Activated CD8-positive, alpha-beta memory T cell treated with anti-CD3 and anti-CD28 coated beads for 24 hours (primary cell): ENCODE measurements around the gene SYT2.
"Not testable (repeated sequence)": the region's sequence is repeated elsewhere in the genome, so short reads cannot be mapped to it uniquely, and the experiment has no call there.

Source experiments
- DNase-seq: peaks from one replicate; pipeline ENCODE4 v3.0.0-alpha.2; 2020

SYT2 gene

DNA sequence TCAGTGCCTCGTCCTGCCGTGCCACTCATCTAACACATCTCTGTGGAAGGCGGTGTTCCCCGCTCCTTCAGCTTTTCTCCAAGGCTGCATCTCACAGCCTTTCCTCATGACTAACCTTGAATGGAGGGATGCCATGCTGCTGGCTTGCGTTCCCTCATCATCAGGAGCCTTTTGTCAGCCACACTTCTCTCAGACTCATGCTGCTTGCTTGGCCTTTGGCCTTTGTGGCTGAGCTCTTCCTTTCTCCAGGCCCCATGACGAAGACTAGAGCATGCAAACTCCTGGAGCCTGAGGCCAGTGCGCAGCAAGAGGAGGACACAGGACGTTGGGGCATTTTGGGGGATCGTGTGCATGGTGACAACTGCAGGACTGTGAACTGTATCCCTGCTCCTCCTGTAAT lies 70.8 kb downstream of the SYT2 start:
- DNase-seq = no peak

DNA sequence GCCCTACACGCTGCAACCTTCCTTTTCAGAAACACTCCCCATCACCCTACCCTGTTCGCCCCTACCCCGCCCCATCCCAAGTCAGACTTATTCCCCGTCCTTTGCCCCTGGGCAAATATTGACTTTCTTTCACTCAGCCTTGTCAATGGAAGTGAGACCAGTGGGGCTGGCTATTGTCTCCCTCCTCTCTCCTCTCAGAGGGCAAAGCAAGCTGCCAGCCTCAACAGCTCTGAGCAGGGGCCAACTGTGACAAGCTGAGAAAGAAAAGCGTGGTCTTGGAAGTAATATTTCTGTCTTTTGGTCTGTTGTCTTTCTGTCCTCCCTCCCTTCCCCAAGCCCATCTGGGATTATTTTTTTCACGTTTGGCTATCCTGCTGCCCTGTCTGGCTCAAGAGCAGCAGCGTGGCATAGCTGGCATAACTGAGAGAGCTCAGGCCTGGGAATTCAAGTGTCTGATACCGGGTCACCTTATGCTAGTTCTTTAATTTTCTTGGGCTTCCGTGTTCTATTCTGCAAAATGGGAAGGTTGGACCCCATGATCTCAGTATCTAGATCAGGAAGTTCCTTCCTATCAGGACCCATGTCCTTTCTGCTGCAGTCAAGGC lies 71.5 kb downstream of the SYT2 start:
- not testable (repeated sequence) for DNase-seq

DNA sequence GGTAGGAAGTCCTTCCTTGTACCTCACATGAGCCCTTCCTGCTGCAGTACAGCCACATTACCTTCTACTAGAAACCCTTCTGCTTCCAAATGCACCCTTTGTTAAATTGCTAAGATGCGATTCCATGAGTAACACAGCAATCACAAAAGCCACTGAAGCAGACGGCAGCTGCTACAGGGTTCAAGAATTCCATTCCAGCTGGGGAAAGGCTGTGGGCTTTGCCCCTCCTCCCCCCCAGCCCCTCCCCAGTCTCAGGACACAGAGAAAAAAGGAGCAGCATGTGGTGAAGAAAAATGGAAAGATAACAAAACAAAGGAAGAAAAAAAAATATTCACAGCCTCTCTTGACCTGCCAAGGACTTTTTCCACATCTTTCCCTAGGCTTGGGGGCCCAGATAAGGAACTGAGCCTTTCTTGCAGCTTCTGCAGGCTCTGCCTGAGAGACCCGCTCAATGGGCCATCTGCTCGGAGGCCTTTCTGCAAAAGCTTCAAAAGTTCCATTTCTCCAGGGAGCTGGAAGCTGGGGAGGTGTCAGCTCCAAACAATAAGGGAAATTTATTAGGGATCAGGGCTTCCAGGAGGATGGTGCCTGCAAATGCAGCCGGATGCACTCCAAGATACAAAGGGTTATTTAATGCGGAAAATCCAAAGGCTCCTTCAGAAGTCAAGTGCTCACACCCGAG lies 72.1 kb downstream of the SYT2 start:
- DNase-seq = no peak

DNA sequence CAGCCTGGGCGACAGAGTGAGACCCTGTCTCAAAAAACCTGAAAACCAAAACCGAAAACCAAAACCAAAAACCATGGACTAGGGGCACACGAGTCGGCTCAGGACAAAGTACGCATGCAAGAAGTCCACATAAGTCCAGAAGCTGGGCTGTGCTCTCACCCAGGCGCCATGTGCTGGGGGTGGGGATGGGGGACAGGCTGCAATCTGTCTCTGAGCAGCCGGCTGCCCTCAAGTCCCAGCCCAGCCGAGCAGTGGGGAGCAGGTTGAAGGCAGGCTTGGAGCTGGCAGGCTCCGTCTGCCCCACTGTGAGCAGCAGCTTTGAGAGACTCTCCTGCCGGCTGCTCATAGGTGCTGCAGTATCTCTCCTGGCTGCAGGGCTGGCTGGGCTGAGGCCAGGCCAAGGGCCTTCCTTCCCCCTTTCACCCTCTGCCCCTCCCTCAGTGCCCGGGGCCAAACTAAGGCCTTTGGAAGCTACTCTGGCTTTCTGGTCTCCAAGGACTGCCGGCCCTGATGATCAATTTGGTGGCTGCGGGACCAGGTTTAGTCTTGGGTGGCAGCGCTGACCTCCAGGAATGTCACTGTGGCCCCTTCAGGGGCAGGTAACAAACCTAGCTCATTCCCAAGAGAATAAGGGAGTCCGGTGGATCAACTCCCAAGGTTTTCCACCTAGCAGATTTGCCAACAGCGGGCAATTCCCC lies 72.8 kb downstream of the SYT2 start:
- DNase-seq = not testable (repeated sequence)

DNA sequence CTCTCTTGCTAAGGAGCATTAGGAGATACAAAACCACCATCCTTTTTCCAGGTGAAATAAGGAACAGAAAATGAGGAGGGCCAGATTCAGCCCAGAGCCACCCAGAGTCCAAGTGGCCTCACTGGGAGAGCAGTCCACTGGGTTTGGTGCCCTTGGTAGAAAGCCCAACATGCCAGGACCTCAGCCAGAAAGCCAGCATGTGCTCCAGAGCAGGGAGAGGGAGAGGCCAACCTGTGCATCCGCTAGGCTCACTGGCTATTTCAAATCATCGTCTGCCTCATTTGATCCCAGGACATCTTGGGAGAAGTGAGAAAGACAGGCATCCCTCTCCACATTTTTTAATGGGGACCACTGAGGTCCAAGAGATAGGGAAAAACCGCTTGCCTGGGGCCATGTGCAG lies 74.1 kb downstream of the SYT2 start:
- not testable (repeated sequence) for DNase-seq

DNA sequence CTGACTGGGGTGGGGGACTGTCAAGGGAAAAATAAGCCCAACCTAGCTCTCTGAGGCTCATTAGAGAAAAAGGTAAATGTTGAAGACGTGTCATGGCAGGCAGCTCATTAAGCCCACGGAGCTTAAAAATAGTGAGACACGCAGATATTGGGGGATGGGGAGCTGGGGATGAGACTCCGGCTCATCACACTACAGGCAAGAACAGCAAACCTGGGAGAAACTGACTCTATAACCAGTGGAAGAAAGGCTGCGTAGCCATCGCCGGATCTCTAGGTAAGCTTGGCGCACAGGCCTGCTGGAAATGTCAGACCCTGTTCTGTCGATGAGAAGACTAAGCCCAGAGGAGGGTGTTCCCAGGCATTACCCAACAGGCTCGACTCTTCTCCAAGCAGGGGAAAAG lies 78.0 kb downstream of the SYT2 start:
- DNase-seq = no peak

DNA sequence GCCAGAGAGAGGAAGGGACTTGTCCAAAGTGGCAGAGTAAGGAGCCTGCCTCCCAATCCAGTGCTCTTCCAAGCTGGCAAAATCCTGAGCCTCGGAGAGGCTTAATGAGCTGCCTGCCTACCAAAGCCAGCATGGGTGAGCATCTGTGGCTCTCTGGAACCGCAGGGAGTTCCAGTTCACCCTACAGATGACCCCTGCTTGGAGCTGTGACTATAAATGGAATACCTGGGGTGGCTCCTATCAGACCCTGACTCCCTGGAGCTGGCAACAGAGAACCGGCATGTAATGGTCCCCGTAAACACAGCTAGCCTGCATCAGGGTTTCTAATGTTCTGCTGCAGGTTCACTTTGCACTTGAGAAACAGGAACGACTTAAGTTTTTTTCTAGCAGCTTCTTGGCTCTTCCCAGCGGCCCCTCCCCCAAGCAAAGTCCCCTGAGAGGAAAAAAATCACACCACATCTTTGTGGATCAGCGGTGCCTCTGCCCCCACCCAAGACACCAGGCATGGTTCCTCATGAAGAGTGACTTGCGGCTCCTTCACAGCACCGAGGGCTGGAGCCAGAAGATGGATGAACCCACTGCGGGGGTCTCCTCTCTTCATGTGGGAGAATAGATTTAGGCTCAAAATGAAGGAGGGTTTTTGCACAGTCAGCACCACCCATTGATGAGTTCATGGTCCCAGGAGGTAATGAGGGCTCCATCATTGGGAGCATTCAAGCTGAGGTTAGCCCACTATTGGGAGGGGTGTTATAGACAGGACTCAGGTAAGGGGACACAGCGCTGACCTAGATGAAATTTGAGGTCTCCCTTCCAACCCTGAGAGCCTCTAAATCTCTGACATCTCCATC lies 79.0 kb downstream of the SYT2 start:
- DNase-seq = no peak

DNA sequence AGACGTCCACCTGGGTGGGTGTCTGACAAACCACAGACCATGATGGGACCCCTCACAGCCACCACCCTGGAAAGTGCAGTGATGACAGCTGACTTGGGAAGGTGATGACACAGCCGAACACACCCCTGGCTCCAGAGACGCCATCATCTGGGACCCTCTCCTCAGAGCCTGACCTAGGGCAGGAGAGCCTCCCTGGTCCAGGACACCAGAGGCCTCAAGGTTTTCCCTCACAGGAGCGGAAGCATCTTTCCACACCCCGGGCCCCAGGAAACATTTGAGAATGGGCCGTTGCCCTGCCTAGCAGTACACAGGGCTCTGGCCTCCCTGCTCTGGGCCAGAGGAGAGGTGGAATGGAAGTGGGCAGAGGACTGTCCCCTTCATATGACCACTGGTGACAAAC lies 79.7 kb downstream of the SYT2 start:
- DNase-seq = no peak

DNA sequence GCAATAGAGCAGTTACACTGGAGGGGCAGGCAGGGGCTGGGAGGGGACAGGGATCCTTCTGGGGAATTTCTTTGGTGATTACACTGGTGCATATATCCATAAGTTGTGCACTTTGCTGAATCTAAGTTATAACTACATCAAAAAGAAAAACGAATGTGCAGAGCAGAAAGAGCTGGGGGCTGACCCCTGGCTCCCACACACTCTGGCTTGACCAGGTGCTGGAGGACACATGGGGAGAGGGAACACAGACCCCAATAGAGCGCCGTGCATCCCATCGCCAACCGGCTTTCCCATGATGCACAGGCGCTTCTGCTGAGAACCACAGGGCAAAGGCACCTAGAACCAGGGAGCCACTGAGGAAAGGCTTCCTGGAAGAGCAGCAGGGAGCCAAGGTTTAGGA lies 80.2 kb downstream of the SYT2 start:
- DNase-seq = not testable (repeated sequence)

DNA sequence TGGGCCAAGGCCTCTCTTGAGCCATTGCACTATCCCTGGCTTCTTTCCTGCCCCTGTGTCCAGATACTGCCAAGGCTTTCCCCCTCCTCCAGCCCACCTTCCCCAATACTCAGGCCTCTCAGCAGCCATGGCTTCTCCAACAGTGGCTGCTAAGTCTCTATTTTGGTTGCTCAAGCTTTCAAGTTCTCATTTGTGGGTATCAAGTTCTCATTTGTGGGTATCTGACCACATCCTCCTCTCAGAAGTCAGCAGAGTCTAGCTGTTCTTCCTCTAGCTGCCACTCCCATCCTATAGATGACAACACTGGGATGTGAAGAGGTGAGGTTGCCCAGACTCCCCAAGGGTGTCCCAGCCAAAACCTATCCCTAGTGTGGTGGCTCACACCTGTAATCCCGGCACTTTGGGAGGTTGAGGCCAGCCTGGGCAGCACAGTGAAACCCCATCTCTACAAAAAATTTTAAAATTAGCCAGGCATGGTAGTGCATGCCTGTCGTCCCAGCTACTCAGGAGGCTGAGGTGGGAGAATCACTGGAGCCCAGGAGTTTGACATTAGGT lies 80.9 kb downstream of the SYT2 start:
- peak; percentile 72 for DNase-seq

DNA sequence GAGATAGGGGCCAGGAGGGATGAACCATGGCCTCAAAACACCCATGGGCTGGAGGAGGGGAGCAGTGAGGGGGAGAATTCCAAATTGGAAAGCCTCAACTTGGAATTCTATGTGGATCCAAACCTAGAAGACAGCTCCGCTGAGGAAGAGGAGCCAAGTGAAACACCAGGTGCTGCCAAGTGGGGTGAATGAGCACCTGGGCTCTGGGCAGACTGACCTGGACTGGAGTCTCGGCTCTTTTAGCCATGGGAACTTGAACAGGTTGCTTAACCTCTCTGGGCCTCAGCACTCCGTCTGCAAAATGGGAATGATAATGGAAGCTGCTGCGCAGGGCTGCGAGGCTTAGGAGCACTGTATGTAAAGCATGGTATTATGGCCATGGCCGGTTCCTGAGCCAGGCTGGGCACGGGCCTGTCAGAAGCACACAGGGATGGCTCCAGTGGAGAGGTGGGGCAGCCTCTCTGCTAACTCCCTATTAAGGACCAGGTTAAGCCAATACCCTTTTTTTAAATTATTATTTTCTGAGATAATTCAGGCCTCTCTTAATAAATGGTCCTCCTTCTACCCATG lies 81.5 kb downstream of the SYT2 start:
- no peak for DNase-seq

DNA sequence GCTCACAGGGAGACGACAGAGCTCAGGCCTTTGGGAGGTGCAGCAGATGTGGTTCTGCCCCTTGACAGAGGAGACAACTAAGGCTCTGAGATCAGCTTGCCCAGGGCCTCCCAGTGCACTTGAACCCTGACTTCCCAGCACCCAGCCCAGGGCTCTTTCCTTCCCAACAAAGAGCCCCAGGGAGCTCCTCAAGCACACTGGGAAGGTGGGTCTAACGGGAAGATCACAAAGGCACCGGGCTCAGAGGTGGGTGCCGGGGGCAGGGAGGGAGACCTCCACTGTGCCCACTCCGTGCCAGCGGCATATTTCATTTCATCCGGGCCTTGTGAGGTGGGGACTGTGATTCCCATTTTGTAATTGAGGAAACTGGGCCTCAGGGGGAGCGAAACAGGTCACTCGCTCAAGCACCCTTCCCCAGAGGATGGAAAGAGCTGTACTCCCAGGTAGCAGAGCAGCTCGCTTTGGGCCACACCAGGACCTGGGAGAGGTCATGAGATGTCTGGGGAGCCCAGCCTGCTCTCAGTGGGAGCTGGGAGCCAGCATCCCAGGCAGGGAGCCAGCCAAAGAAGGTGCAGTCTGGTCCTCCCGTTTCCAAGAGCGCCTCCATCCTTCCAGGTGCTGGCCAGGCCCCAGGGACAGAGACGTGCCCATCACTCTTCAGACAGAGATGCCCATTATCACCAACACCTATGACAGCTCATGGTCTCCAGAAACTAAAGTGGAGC lies 82.3 kb downstream of the SYT2 start:
- DNase-seq = no peak

DNA sequence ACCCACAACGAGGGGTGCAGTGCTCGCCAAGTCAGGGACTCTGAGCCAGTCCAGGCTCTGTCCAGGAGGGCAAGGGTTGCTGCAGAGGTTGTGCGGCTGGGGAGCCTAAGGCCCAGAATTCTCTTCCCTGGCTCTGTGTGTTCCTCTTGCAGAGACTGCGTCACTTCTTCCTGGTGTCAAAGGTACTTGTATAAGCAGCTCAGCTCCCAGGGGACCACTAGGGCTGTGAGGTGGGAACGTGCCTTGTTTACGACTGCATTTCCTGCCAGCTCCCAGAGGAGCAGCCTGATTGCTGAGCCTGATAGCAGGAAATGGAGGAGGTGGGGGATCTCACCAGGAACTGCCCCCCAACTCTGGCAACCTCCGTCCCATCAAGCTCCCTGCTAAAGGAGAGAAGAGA lies 83.2 kb downstream of the SYT2 start:
- not testable (repeated sequence) for DNase-seq

DNA sequence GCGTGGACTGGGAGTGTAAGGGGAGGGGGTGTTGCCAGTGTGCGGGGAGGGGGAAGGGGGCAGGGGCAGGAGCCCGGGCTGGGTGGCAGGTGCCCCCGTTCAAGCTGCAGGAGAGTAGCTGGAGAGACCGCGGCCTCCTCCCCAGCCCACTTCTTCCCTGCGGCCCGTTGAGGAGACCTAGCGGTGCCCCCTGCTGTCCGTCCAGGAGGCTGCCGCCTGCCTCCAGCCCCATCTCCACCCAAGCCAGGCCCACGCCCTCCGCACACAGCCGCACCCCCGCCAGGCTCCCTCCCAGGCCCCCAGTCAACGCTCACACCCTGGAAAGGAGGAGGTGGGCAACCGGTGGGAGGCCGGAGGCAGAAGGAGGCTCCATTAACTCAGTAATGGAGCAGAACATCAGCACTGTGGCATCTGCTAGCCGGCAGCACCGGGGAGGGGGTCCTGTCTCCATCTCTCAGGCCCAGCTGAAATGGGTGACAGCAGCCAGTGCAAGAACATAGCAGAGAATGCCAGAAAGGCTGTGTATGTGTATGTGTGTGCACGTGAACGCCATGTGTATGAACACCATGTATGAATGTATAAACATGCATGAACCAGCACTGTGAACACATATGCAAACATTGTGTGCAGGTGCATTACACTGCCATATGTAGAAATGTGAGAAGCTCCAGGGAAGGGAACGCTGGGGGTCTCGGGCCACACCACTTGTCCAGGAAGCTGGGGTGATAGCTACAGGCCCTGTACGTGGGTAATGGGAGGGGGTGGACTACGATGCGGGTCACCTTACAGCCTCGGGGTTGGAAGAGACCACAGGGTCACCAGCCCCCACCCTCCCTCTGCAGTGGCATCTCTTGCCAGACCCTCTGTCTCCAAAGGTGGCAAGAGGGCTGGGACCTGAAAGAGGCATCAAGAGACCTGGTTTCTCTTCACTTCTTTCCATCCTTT lies 84.6 kb downstream of the SYT2 start:
- peak; percentile 77 for DNase-seq

DNA sequence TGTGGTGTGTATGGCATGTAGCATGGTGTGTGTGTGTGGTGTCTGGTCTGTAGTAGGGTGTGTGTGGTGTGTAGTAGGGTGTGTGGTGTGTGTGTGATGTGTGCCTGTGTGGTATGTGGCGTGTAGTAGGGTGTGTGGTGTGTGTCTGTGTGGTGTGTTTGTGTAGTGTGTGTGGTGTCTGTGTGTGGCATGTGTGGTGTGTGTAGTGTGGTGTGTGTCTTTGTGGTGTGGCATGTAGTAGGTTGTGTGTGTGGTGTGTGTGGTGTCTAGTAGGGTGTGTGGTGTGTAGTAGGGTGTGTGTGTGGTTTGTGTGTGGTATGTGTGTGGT lies 85.5 kb downstream of the SYT2 start:
- DNase-seq = no peak

DNA sequence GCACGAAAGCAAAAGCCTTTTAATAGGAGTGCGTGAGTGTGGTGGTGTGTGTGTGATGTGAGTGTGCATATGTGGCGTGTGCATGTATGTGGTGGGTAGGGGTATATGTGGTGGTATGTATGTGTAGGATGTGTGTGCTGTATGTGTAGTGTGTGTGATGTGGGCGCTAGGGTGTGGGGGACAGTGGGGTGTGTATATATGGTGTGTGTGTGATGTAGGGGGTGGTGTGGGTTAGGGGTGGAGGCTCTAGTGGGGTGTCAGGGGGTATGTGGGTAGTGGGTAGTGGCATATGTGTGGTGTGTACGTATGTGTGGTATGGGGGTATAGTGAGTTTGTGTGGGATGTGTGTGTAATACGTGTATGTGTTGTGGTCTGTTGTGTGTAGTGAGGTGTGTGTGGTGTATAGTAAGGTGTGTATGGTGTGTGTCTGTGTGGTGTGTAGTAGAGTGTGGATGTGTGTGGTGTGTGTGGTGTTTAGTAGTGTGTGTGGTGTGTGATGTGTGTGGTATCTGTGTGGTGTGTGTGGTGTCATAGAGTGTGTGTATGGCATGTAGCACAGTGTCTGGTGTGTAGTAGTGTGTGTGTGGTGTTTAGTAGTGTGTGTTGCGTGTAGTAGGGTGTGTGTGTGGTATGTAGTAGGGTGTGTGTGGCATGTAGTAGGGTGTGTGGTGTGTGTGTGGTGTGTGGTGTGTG lies 86.0 kb downstream of the SYT2 start:
- no peak for DNase-seq

DNA sequence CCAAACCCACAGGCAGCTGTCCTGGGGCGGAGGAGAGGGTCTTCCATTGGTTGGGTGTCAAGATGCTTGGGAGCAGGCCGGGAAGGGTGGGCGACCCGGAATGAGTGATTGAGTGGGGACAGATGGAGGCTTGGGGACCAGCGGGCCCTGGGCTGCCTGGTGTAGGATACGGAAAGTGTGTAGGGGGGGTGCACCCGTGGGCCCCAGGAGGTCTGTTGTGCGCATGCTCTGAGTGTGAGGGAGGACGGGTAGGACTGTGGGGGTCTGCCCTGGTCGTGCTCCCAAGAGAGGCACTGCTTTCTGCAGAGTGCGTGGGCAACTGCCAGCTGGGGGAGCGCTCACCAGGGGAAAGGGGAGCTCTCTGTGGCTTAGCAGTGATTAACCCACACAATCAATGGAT lies 86.8 kb downstream of the SYT2 start:
- DNase-seq = not testable (repeated sequence)

DNA sequence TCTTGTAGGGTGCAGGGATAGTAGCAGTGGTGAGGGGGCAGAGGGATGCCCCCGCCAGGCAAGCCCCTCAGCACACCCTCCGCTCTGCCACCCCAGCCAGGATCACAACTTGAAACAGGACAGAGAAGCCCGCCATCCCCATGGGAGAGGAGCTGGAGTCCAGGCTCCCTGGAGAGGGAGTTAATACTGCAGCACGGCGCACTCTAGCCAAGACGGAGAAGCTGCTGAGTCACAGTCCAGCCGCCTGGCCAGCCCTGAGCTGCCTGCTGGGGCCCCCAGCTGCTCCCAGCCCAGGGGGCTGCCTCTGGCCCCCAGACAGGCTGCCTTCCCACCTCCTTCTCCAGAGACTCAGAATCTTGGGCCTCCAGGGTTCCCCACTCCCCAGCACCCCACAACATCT lies 87.2 kb downstream of the SYT2 start:
- DNase-seq = no peak

DNA sequence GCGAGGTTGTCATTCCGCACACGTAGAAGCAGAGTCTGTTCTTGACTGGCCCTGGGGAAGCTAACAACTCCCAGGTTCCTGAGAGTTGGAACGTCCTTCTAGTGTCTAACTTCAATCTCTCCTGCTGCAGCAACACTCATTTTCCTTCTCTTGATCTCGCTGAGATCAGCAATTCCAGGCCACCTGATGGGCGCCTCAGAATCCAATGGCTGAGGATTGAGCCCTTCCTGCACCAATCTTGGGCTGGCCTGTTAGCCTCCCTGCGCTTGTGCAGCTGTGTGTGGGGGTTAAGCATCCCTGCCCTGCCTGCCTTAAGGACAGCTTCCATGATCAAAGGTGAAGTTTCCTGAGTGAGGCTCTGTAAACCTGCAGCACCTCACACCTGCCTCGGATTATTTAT lies 87.9 kb downstream of the SYT2 start:
- DNase-seq = no peak

DNA sequence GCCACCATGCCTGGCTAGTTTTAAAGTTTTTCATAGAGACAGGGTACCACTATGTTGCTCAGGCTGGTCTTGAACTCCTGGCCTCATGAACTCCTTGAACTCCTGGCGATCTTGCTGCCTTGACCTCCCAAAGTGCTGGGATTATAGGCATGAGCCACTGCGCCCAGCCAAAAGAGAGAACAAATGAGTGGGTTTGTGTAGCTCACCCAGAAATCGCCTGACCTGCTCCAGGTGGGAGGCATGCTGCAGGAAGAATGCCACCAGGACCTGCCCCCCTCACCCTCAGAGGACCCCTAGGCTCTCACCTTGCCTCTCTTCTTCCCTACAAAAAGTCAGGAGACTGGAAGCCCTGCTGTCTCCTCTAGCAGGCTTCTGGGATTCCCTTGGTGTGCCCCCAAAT lies 88.8 kb downstream of the SYT2 start:
- DNase-seq = no peak
